A549 (cell line): Measurements from ENCODE around the gene TAS1R3.

Experiments used
- CBX2 ChIP-seq: fragments of 200-600 bp; sonication (generic); IDR thresholded peaks from 2 replicates; pipeline ENCODE4 v1.6.1; 2016; ENCODE audit warnings: low read depth, mild to moderate bottlenecking, borderline replicate concordance
- HEYL ChIP-seq: fragments of 250-450 bp; sonication (Bioruptor Pico); IDR thresholded peaks from 2 replicates; pipeline ENCODE4 v1.8.0; 2021; ENCODE audit warnings: mild to moderate bottlenecking, moderate library complexity
- PBX3 ChIP-seq: IDR thresholded peaks from 2 replicates; pipeline ENCODE4 v1.6.1; 2012
- POLR2A ChIP-seq: IDR thresholded peaks from 2 replicates; pipeline ENCODE4 v1.6.1; 2012; ENCODE audit warnings: mild to moderate bottlenecking, low read length
- RAD21 ChIP-seq, 2 experiments: fragments of >200 bp in 1 of 2; sonication (Bioruptor Twin) in 1 of 2; formaldehyde crosslinking in 1 of 2; IDR thresholded peaks in 1 of 2; conservative IDR thresholded peaks in 1 of 2; 2 replicates in 1 of 2; 3 replicates in 1 of 2; pipeline ENCODE4 v1.6.1; 2012 to 2018; ENCODE audit warnings: inconsistent platforms in 1 of 2
- RFX5 ChIP-seq: fragments of 450-650 bp; IDR thresholded peaks from 2 replicates; pipeline ENCODE4 v1.7.1; 2014; ENCODE audit warnings: antibody characterized with exemption, mild to moderate bottlenecking, moderate library complexity
- ZFP36 ChIP-seq: fragments of 450-650 bp; IDR thresholded peaks from 2 replicates; pipeline ENCODE4 v1.6.1; 2014; ENCODE audit warnings: borderline replicate concordance; ENCODE audit not compliant: partially characterized antibody
- TF ChIP-seq, protein P1 (sequence below): fragments of >200 bp; sonication (Bioruptor Twin); formaldehyde crosslinking; IDR thresholded peaks from 3 replicates; pipeline ENCODE4 v1.5.1; 2016
- TF ChIP-seq, protein P2 (sequence below): IDR thresholded peaks from 2 replicates; pipeline ENCODE4 v1.6.1; 2012
- TF ChIP-seq, protein P3 (sequence below): fragments of 450-650 bp; IDR thresholded peaks from 2 replicates; pipeline ENCODE4 v1.6.1; 2014; ENCODE audit warnings: antibody characterized with exemption
- TF ChIP-seq, protein P4 (sequence below): fragments of 250-450 bp; sonication (Bioruptor Pico); IDR thresholded peaks from 2 replicates; pipeline ENCODE4 v1.5.0; 2021; ENCODE audit warnings: mild to moderate bottlenecking, moderate library complexity, borderline replicate concordance

DNA sequence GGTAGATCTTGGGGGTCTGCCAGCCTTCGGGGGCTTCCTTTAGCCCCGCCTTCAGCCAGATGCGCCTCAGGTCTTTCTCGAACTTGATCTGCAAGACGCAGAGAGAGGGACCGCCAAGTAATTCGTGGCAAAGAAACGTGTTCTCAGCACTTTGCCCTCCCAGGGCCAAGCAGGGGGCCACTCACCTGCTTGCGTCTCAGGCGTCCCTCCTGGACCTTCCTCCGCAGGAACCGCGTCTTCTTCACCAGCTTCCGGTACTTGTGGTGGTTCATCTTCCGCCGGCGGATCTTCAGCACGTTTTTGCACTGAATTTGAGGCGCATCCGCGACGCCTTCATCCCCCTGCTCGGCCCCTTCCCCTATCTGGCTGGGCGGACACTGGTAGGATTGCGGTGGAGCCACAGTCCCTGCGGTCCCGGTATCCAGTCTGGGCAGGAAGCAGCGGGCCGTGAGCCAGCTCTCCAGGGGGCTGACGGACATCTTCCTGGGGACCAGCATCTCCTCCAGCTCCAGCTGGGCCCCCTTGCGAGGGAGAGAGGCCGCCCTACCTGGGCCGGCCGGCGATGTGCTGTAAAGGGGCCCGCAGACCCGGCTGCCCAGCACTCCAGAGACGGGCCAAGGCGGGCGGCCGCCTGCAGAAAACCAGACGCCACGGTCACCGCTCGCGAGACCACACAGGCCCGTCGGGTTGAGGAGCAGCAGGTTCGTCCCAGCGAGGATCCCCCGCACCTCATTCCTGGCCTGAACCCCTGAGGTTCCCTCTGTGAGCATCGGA is 42.9 kb downstream of the TAS1R3 start:
- TF ChIP-seq, protein P1, sequence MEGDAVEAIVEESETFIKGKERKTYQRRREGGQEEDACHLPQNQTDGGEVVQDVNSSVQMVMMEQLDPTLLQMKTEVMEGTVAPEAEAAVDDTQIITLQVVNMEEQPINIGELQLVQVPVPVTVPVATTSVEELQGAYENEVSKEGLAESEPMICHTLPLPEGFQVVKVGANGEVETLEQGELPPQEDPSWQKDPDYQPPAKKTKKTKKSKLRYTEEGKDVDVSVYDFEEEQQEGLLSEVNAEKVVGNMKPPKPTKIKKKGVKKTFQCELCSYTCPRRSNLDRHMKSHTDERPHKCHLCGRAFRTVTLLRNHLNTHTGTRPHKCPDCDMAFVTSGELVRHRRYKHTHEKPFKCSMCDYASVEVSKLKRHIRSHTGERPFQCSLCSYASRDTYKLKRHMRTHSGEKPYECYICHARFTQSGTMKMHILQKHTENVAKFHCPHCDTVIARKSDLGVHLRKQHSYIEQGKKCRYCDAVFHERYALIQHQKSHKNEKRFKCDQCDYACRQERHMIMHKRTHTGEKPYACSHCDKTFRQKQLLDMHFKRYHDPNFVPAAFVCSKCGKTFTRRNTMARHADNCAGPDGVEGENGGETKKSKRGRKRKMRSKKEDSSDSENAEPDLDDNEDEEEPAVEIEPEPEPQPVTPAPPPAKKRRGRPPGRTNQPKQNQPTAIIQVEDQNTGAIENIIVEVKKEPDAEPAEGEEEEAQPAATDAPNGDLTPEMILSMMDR = no peak
- no peak for TF ChIP-seq POLR2A
- no peak for TF ChIP-seq ZFP36
- TF ChIP-seq RFX5 = no peak
- no peak for TF ChIP-seq RAD21 (conservative IDR thresholded peaks at IDR 0.05 in 1 of 2, IDR thresholded peaks at IDR 0.05 in 1 of 2)
- TF ChIP-seq, protein P2, sequence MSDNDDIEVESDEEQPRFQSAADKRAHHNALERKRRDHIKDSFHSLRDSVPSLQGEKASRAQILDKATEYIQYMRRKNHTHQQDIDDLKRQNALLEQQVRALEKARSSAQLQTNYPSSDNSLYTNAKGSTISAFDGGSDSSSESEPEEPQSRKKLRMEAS = no peak
- TF ChIP-seq HEYL = no peak
- TF ChIP-seq, protein P3, sequence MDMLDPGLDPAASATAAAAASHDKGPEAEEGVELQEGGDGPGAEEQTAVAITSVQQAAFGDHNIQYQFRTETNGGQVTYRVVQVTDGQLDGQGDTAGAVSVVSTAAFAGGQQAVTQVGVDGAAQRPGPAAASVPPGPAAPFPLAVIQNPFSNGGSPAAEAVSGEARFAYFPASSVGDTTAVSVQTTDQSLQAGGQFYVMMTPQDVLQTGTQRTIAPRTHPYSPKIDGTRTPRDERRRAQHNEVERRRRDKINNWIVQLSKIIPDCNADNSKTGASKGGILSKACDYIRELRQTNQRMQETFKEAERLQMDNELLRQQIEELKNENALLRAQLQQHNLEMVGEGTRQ = no peak
- TF ChIP-seq, protein P4, sequence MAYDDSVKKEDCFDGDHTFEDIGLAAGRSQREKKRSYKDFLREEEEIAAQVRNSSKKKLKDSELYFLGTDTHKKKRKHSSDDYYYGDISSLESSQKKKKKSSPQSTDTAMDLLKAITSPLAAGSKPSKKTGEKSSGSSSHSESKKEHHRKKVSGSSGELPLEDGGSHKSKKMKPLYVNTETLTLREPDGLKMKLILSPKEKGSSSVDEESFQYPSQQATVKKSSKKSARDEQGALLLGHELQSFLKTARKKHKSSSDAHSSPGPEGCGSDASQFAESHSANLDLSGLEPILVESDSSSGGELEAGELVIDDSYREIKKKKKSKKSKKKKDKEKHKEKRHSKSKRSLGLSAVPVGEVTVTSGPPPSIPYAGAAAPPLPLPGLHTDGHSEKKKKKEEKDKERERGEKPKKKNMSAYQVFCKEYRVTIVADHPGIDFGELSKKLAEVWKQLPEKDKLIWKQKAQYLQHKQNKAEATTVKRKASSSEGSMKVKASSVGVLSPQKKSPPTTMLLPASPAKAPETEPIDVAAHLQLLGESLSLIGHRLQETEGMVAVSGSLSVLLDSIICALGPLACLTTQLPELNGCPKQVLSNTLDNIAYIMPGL (CRISPR knock-in tag) = no peak
- no peak for TF ChIP-seq CBX2
- TF ChIP-seq PBX3 = no peak
